HFFc6 (cell line): Measurements from ENCODE around the gene PTPRN2. TPM values are rescaled to one million over a fixed set of nuclear protein-coding genes. Genes with fewer than 3 reads are reported as not detected.

Source experiments
- DNase-seq: peaks from one replicate; pipeline ENCODE4 v3.0.0-alpha.2; 2018
- H3K27ac Mint-ChIP-seq: 2 replicates; pipeline ENCODE4 v1.8.0; 2020; ENCODE audit warnings: mild to moderate bottlenecking, mixed read lengths
- H3K27me3 Mint-ChIP-seq: 2 replicates; pipeline ENCODE4 v1.8.0; 2021; ENCODE audit warnings: mild to moderate bottlenecking, moderate library complexity, mixed read lengths; ENCODE audit not compliant: insufficient read depth
- H3K36me3 Mint-ChIP-seq: 2 replicates; pipeline ENCODE4 v1.8.0; 2021; ENCODE audit warnings: low read depth, mixed read lengths
- H3K4me1 Mint-ChIP-seq: 2 replicates; pipeline ENCODE4 v1.8.0; 2020; ENCODE audit warnings: low read depth, mixed read lengths
- H3K4me3 Mint-ChIP-seq: 2 replicates; pipeline ENCODE4 v1.8.0; 2020; ENCODE audit warnings: mild to moderate bottlenecking, moderate library complexity, mixed read lengths
- H3K9me3 Mint-ChIP-seq: 2 replicates; pipeline ENCODE4 v1.8.0; 2020; ENCODE audit warnings: mild to moderate bottlenecking, mixed read lengths
- total RNA-seq, 6 experiments: library from RNA; stranded (reverse); fragmentation: NEBNext Ultra II Directional; extraction: Animal tissue kit (Norgen Biotek cat#: 25700); gene quantifications; 2 replicates in 1 of 6; 3 replicates in 5 of 6; pipeline ENCODE4 v1.2.3, GENCODE V29; 2021
- TF ChIP-seq, protein P1 (sequence below): fragments of 200-600 bp; sonication (generic); IDR thresholded peaks from 2 replicates; pipeline ENCODE4 v1.5.0; 2021; ENCODE audit warnings: antibody characterized with exemption, mild to moderate bottlenecking

PTPRN2 gene
- total RNA-seq, 6 experiments from 2014 or later = 0.05 to 0.27 (median 0.23) TPM

DNA sequence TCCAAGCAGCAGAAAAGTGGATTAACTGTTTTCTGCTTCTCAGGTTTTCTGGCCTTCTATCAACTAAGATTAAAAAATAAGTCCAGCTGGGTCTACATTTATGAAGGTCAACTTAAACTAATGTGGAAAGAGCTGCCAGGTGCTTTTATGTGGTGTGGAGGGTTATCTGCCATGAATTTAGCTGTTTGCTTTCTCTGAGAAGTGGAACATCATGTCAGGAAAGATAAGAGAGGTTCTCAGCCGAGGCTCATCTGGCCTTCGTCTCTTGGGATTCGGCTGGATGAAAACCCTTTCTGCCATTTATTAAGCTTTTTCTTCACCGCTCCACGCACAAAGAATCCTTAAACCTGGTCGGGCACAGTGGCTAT lies 5.5 kb downstream of the PTPRN2 start:
- Mint-ChIP-seq H3K4me1 (no peaks in the 10 kb centered on the region), H3K4me3 (no peak overlapping the region), H3K27me3 (peaks cover 19% of the 10 kb centered on the region), H3K36me3 (no peaks in the 10 kb centered on the region), H3K27ac (no peak overlapping the region), H3K9me3 (peaks cover 16% of the 10 kb centered on the region)
- TF ChIP-seq, protein P1, sequence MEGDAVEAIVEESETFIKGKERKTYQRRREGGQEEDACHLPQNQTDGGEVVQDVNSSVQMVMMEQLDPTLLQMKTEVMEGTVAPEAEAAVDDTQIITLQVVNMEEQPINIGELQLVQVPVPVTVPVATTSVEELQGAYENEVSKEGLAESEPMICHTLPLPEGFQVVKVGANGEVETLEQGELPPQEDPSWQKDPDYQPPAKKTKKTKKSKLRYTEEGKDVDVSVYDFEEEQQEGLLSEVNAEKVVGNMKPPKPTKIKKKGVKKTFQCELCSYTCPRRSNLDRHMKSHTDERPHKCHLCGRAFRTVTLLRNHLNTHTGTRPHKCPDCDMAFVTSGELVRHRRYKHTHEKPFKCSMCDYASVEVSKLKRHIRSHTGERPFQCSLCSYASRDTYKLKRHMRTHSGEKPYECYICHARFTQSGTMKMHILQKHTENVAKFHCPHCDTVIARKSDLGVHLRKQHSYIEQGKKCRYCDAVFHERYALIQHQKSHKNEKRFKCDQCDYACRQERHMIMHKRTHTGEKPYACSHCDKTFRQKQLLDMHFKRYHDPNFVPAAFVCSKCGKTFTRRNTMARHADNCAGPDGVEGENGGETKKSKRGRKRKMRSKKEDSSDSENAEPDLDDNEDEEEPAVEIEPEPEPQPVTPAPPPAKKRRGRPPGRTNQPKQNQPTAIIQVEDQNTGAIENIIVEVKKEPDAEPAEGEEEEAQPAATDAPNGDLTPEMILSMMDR = no peak
- DNase-seq = no peak

DNA sequence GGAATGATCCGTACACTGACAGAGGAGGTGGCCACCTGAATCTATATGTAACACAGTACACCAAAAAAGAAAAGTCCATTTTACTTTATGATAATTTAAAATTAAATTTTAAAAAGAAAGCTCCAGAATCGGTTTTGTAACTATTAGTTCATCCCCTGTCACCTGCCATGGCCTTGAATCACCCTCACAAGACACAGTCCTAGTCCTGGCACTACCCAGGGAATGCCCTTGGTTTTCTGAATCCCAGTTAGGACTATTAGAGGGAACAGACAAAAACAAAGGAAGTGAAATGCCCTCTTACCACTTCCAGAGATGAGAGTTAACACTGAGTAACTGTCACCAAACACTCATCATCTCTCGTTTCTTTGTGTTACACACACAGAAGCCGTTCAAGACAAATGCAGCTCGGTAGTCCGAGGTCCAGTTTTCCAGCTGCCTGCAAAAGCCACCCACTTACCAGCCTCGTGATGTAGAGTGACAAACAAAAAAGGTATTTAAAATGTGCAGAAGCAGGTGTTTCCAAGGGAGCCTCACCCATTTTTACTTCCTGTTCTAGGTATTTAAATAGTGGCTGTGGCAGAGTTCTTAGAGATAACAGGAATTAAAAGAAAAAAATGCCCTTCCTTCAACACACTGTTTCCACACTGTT lies 6.1 kb downstream of the PTPRN2 start:
- no peak overlapping the region for H3K27ac Mint-ChIP-seq
- H3K27me3 Mint-ChIP-seq = peaks cover 19% of the 10 kb centered on the region
- TF ChIP-seq, protein P1 = no peak
- no peak overlapping the region for H3K4me3 Mint-ChIP-seq
- DNase-seq = no peak
- no peaks in the 10 kb centered on the region for H3K36me3 Mint-ChIP-seq
- H3K9me3 Mint-ChIP-seq = peaks cover 16% of the 10 kb centered on the region
- no peaks in the 10 kb centered on the region for H3K4me1 Mint-ChIP-seq

DNA sequence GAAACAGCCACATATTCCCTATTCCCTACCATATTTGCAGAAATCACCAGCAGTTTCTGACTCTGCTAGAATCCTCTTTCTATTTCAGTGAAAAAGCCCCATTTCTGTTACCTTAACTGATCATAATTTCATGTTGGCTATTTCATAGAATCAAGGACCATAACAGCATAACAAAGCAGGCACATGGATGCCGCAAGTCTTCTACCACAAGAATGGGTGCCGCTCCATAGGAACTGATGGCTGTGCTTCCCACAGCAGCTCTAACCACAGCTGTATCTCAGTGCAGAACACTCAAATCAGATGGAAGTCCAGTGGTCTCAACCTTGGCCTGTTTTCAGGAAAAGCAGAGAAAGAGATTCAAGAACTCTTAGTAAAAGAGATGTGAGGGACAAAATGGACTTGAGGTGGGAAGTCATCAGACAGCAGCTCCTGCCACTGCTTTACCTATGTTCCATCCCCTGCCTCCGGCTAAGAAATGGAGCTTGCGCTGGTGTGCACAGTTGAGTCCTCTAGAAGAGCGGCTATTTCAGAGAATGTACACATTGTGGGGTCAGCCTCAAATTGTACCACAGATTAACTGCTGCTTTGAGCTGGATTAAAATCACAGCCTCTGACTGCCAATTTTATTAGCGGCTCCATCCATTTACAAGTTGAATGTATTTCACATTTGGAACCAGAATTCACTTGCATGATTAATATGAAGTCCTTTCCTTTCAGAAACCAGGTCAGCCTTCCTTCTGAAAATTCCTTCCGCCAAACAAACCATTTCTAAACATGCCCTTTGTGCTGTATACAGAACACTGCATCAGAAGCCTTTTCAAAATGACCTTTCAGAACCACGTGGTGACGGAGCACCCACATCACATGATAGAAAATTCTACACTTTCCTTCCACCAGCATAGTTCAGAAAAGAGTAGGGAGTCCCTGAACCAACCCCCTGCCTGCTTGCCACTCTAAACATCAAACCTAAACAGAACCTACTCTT lies 7.7 kb downstream of the PTPRN2 start:
- TF ChIP-seq, protein P1 = no peak
- H3K27ac Mint-ChIP-seq = no peak overlapping the region
- H3K27me3 Mint-ChIP-seq = peaks cover 13% of the 10 kb centered on the region
- H3K9me3 Mint-ChIP-seq = peaks cover 16% of the 10 kb centered on the region
- H3K36me3 Mint-ChIP-seq = no peaks in the 10 kb centered on the region
- DNase-seq = no peak
- no peak overlapping the region for H3K4me3 Mint-ChIP-seq
- H3K4me1 Mint-ChIP-seq = no peaks in the 10 kb centered on the region

DNA sequence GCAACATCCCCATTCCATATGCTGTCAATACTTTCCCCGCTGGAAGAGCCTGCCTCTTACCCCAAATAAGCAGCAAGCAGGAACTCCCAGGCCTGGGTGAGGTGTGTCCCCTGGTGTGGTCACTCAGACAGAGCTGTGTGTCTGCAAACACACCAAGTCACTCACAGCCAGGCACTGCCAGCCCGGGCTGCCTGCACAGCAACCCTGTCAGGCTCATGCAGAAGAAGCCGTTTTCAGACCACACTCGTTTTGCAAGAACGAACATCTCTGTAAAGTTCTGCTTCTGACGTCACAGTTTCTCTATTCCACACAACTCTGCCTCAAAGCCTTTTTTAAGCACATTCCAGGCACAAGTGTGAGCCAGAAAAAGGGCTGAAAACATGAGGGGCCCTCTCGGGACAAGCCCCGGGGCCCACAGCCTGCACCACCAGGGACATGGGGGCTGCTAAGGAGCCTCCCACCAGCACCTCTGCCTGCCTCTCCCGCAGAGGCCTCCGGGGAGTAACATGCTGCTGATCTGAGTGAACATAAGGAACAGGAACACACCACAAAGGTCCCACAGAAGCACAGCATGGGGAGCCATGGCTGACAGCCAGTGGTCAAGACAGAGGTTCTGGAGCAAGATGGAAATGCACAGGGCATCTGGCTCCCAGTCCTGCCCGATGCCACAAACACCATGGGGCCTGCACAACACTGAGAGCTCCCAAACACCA lies 11.4 kb downstream of the PTPRN2 start:
- peaks cover 16% of the 10 kb centered on the region for H3K9me3 Mint-ChIP-seq
- H3K4me3 Mint-ChIP-seq = no peak overlapping the region
- H3K4me1 Mint-ChIP-seq = no peaks in the 10 kb centered on the region
- peaks cover 9% of the 10 kb centered on the region for H3K27me3 Mint-ChIP-seq
- no peak overlapping the region for H3K27ac Mint-ChIP-seq
- H3K36me3 Mint-ChIP-seq = no peaks in the 10 kb centered on the region
- TF ChIP-seq, protein P1 = no peak
- no peak for DNase-seq

DNA sequence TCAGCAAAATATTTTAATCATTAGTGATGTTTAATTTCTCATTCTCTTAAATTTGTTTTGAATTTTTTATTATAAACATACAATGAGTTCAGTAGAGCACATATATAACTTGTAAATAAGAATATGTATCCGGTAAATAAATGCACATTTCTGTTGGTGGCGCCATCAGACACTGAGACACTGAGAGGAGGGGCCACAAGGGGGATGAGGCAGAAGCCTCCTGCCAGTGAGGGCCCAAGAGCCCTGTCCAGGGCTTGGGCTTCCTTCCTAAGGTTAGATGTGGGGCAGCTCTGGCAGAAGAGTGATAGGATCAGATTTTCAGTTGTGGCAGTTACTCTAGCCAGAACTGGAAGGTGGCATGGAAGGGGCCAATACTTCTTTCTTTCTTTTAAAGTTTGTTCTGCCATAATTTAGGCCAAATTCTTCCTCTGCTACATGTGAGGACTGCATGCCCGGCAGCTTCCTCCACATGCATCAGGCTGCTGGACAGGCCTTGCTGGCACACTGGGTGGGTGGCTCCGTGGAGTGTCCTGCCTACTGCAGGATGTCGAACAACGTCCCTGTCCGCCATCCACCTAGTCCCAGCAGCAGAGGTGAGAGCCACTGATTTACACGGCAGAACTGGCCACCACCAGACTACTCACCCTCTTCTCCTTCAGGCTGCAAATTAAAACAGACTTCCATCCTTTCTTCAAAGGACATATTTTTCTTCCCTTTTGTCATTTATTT lies 13.2 kb downstream of the PTPRN2 start:
- H3K9me3 Mint-ChIP-seq = peaks cover 11% of the 10 kb centered on the region
- H3K27me3 Mint-ChIP-seq = peaks cover 9% of the 10 kb centered on the region
- H3K4me3 Mint-ChIP-seq = no peak overlapping the region
- TF ChIP-seq, protein P1 = no peak
- H3K4me1 Mint-ChIP-seq = no peaks in the 10 kb centered on the region
- no peaks in the 10 kb centered on the region for H3K36me3 Mint-ChIP-seq
- no peak overlapping the region for H3K27ac Mint-ChIP-seq
- DNase-seq = no peak
